HepG2 (cell line): Measurements from ENCODE around the gene BCAS1. TPM values are rescaled to one million over a fixed set of nuclear protein-coding genes. Genes with fewer than 3 reads are reported as not detected.
A peak's percentile ranks its signal among the peaks of the same experiment; 100 is the strongest.

Experiments used
- ATAC-seq: fragments of 200-7000 bp; cut with Tn5 transposase; 3 replicates; pipeline ENCODE4 v1.9.1; 2020; ENCODE audit warnings: mild to moderate bottlenecking, moderate library complexity
- BruUV-seq: library from RNA; stranded (reverse); fragments of 400-500 nt; replicated peaks from 2 replicates; lab custom pipeline; 2021; lab: Mats Ljungman, UMichigan
- CTCF ChIA-PET: fragments of 300-600 bp; formaldehyde crosslinking; extraction: SDS; loops from one replicate; lab custom pipeline; 2021; ENCODE audit warnings: low total read pairs, inconsistent platforms, low intra/inter-chr PET ratio; lab: Yijun Ruan, JAX
- POLR2A ChIA-PET: fragments of 350-600 bp; sonication (Branson Sonifier 250); formaldehyde crosslinking; loops from one replicate; lab custom pipeline; 2020; ENCODE audit warnings: antibody characterized with exemption, inconsistent platforms; lab: Yijun Ruan, JAX
- DNase-seq: peaks from one replicate; pipeline ENCODE4 v3.0.0-alpha.2; 2015; ENCODE audit warnings: low spot score
- FAIRE-seq: peaks from 3 replicates; lab custom pipeline; 2011; peaks lifted over from hg19 to GRCh38; lab: Jason Lieb, UNC
- H2AFZ ChIP-seq: one replicate; pipeline ENCODE4 v1.6.1; 2011; ENCODE audit warnings: low read length, inconsistent platforms
- H3K27ac ChIP-seq: fragments of 300-600 bp; 3 replicates; pipeline ENCODE4 v1.8.0; 2011; ENCODE audit warnings: mixed run types, mild to moderate bottlenecking, mixed read lengths, low read length, inconsistent platforms; ENCODE audit not compliant: insufficient read depth; ENCODE audit errors: extremely low read length
- H3K27me3 ChIP-seq, 2 experiments: fragments of 200-600 bp in 1 of 2; 2 replicates in 1 of 2; 3 replicates in 1 of 2; pipeline versions ENCODE4 v1.6.0 to v1.8.0; 2011; ENCODE audit warnings: low read length in 2 of 2, mild to moderate bottlenecking in 2 of 2, moderate library complexity in 2 of 2, inconsistent platforms in 1 of 2; ENCODE audit not compliant: insufficient read depth in 2 of 2, control insufficient read depth in 1 of 2
- H3K36me3 ChIP-seq, 2 experiments: fragments of 200-600 bp in 1 of 2; replicated peaks in 1 of 2; 2 replicates in 1 of 2; 3 replicates in 1 of 2; pipeline versions ENCODE4 v1.5.1 to v1.8.0; 2011; ENCODE audit warnings: low read length in 2 of 2, inconsistent platforms in 1 of 2; ENCODE audit not compliant: insufficient read depth in 2 of 2, control insufficient read depth in 1 of 2
- H3K4me1 ChIP-seq: 2 replicates; pipeline ENCODE4 v1.5.1; 2012; ENCODE audit warnings: low read length, inconsistent platforms; ENCODE audit not compliant: insufficient read depth
- H3K4me2 ChIP-seq: 2 replicates; pipeline ENCODE4 v1.6.0; 2011; ENCODE audit warnings: low read depth, low read length, inconsistent platforms
- H3K4me3 ChIP-seq, 3 experiments: fragments of 200-600 bp in 1 of 3; sonication (generic), shearing (Covaris generic) in 1 of 3; replicated peaks in 1 of 3; 2 replicates each; pipeline ENCODE4 v1.5.1; 2011 to 2016; ENCODE audit warnings: low read length in 3 of 3, inconsistent platforms in 2 of 3, low read depth in 2 of 3, mild to moderate bottlenecking in 2 of 3, control low read depth in 1 of 3, mixed read lengths in 1 of 3; ENCODE audit not compliant: insufficient read depth in 1 of 3
- H3K79me2 ChIP-seq: one replicate; pipeline ENCODE4 v1.6.1; 2011; ENCODE audit warnings: low read length, inconsistent platforms; ENCODE audit not compliant: insufficient read depth
- H3K9ac ChIP-seq: 2 replicates; pipeline ENCODE4 v1.6.0; 2011; ENCODE audit warnings: mild to moderate bottlenecking, low read depth, low read length, inconsistent platforms; ENCODE audit not compliant: insufficient read depth
- H3K9me3 ChIP-seq: 2 replicates; pipeline ENCODE4 v1.5.1; 2012; ENCODE audit warnings: mild to moderate bottlenecking, low read length
- H4K20me1 ChIP-seq: 2 replicates; pipeline ENCODE4 v1.6.0; 2011; ENCODE audit warnings: inconsistent platforms, mild to moderate bottlenecking, low read length, moderate library complexity; ENCODE audit not compliant: insufficient read depth
- ASH2L ChIP-seq: fragments of 300-600, 200-600 bp; sonication (generic); IDR thresholded peaks from 2 replicates; pipeline ENCODE4 v1.7.0; 2017; ENCODE audit warnings: low read depth, mild to moderate bottlenecking, moderate library complexity, mixed read lengths, low read length; ENCODE audit not compliant: insufficient read length
- FOXK1 ChIP-seq: sonication (generic); formaldehyde crosslinking; IDR thresholded peaks from 2 replicates; pipeline ENCODE4 v1.4.0; 2020; ENCODE audit warnings: low read depth, missing genetic modification reagents, borderline replicate concordance
- HIC2 ChIP-seq: sonication (generic); formaldehyde crosslinking; IDR thresholded peaks from 2 replicates; pipeline ENCODE4 v1.9.0; 2022; ENCODE audit warnings: low read depth, missing genetic modification reagents
- JUNB ChIP-seq: sonication (generic); formaldehyde crosslinking; IDR thresholded peaks from 2 replicates; pipeline ENCODE4 v1.8.0; 2022; ENCODE audit warnings: missing genetic modification reagents, mild to moderate bottlenecking, borderline replicate concordance
- MAFK ChIP-seq, 2 experiments: IDR thresholded peaks in 1 of 2; conservative IDR thresholded peaks in 1 of 2; 2 replicates each; pipeline ENCODE4 v1.6.1; 2011; ENCODE audit warnings: improper control_type of control experiment in 2 of 2, low read length in 2 of 2
- MAX ChIP-seq: IDR thresholded peaks from 2 replicates; pipeline ENCODE4 v1.6.1; 2012; ENCODE audit warnings: inconsistent platforms
- NR1H2 ChIP-seq: sonication (generic); formaldehyde crosslinking; IDR thresholded peaks from 2 replicates; pipeline ENCODE4 v1.8.1; 2022; ENCODE audit warnings: low read depth, missing genetic modification reagents, borderline replicate concordance
- NR2C2 ChIP-seq: sonication (generic); formaldehyde crosslinking; IDR thresholded peaks from 2 replicates; pipeline ENCODE4 v1.4.0; 2020; ENCODE audit warnings: missing genetic modification reagents, mild to moderate bottlenecking, moderate library complexity, borderline replicate concordance
- SCMH1 ChIP-seq: sonication (generic); formaldehyde crosslinking; IDR thresholded peaks from 2 replicates; pipeline ENCODE4 v1.9.0; 2021; ENCODE audit warnings: missing genetic modification reagents, mild to moderate bottlenecking, borderline replicate concordance
- SMARCE1 ChIP-seq: fragments of 450-650 bp; IDR thresholded peaks from 2 replicates; pipeline ENCODE4 v1.6.1; 2017; ENCODE audit warnings: borderline replicate concordance
- SRF ChIP-seq: IDR thresholded peaks from 2 replicates; pipeline ENCODE4 v1.6.1; 2011; ENCODE audit warnings: mild to moderate bottlenecking, low read depth, low read length, moderate library complexity
- SRY ChIP-seq: sonication (generic); formaldehyde crosslinking; IDR thresholded peaks from 2 replicates; pipeline ENCODE4 v1.8.0; 2022; ENCODE audit warnings: mild to moderate bottlenecking, missing genetic modification reagents
- ZBTB8A ChIP-seq: sonication (generic); formaldehyde crosslinking; IDR thresholded peaks from 2 replicates; pipeline ENCODE4 v1.4.0; 2020; ENCODE audit warnings: mild to moderate bottlenecking, low read depth, missing genetic modification reagents, borderline replicate concordance
- ZFP91 ChIP-seq: sonication (generic); formaldehyde crosslinking; IDR thresholded peaks from 2 replicates; pipeline ENCODE4 v1.9.0; 2022; ENCODE audit warnings: missing genetic modification reagents, mild to moderate bottlenecking, borderline replicate concordance
- ZFY ChIP-seq: sonication (generic); formaldehyde crosslinking; IDR thresholded peaks from 2 replicates; pipeline ENCODE4 v1.4.0; 2020; ENCODE audit warnings: missing genetic modification reagents
- ZNF124 ChIP-seq: sonication (generic); formaldehyde crosslinking; IDR thresholded peaks from 2 replicates; pipeline ENCODE4 v1.4.0; 2020; ENCODE audit warnings: missing genetic modification reagents
- ZNF317 ChIP-seq: sonication (generic); formaldehyde crosslinking; IDR thresholded peaks from 2 replicates; pipeline ENCODE4 v1.5.0; 2020; ENCODE audit warnings: mild to moderate bottlenecking, missing genetic modification reagents
- ZNF484 ChIP-seq: sonication (generic); formaldehyde crosslinking; IDR thresholded peaks from 2 replicates; pipeline ENCODE4 v1.5.1; 2020; ENCODE audit warnings: mild to moderate bottlenecking, low read depth, missing genetic modification reagents, borderline replicate concordance
- ZNF607 ChIP-seq: sonication (generic); formaldehyde crosslinking; IDR thresholded peaks from 2 replicates; pipeline ENCODE4 v1.5.1; 2020; ENCODE audit warnings: missing genetic modification reagents, mild to moderate bottlenecking, borderline replicate concordance
- ZNF619 ChIP-seq: sonication (generic); formaldehyde crosslinking; IDR thresholded peaks from 2 replicates; pipeline ENCODE4 v1.4.0; 2020; ENCODE audit warnings: mild to moderate bottlenecking, missing genetic modification reagents
- ZNF780A ChIP-seq: sonication (generic); formaldehyde crosslinking; IDR thresholded peaks from 2 replicates; pipeline ENCODE4 v1.8.0; 2022; ENCODE audit warnings: mild to moderate bottlenecking, missing genetic modification reagents, moderate library complexity
- ZSCAN21 ChIP-seq: sonication (generic); formaldehyde crosslinking; IDR thresholded peaks from 2 replicates; pipeline ENCODE4 v1.8.0; 2022; ENCODE audit warnings: mild to moderate bottlenecking, missing genetic modification reagents, moderate library complexity, borderline replicate concordance
- WGBS: methylation state at CpG from one replicate; pipeline ENCODE4 v1.1.6; 2017; ENCODE audit warnings: low lambda C conversion rate; 5-methylcytosine and 5-hydroxymethylcytosine counted together
- in situ Hi-C: cut with HindIII; loops from 2 replicates; pipeline ENCODE4 v1.10.0; 2017; ENCODE audit warnings: low pct_unique_long_range_greater_than_20kb; ENCODE audit not compliant: extremely low pct_ligation_motif_present
- intact Hi-C: fragments of 100-400 bp; cut with micrococcal nuclease; formaldehyde crosslinking; loops from one replicate; pipeline ENCODE4 v1.10.0; 2022; ENCODE audit not compliant: unreplicated experiment
- polyA plus RNA-seq, 8 experiments: library from polyadenylated mRNA; depleted of rRNA in 3 of 8; stranded (reverse) in 7 of 8; unstranded in 1 of 8; fragments of >200 nt; fragmentation: Illumina TruSeq in 4 of 8; extraction: Trizol in 4 of 8; gene quantifications; 2 replicates each; pipeline versions ENCODE4 v1.2.1 to v1.2.3, GENCODE V29; 2011 to 2016; ENCODE audit warnings: low read depth in 4 of 8, missing spikeins in 1 of 8, mixed read lengths in 1 of 8; ENCODE audit not compliant: insufficient read depth in 1 of 8
- total RNA-seq, 5 experiments: library from RNA; depleted of rRNA; stranded (reverse); fragments of >200 nt; fragmentation: Illumina TruSeq; extraction: Trizol; gene quantifications; 2 replicates each; pipeline ENCODE4 v1.2.3, GENCODE V29; 2016; ENCODE audit warnings: low read depth in 1 of 5

BCAS1 gene
- total and polyA plus RNA-seq, 2 of the 13 experiments (the other 11 are each of a cell fraction or from before 2014, with no cell fraction given): 0.55 to 0.91 TPM

GRCh38 chr20:53916173-53916512 is 154.3 kb downstream of the BCAS1 start:
- ATAC-seq: peak; percentile 48
- BruUV-seq: no TSS peak
- Histone ChIP-seq H3K27me3 (peaks cover 0 to 2% of the 10 kb centered on the region in 2 experiments; a peak in 1 of 5 replicates), H4K20me1 (no peaks in the 10 kb centered on the region), H3K27ac (no peak overlapping the region), H3K9ac (peak overlapping the region; percentile 65; the same call in 1 of the 2 replicates), H3K36me3 (no peaks in the 10 kb centered on the region), H3K4me2 (peak overlapping the region; percentile 99), H2AFZ (peak overlapping the region; percentile 90), H3K4me3 (peak overlapping the region in 2 of 3 experiments; percentile 80 to 88; a peak in 3 of 6 replicates), H3K9me3 (no peaks in the 10 kb centered on the region), H3K4me1 (peaks cover 53% of the 10 kb centered on the region), H3K79me2 (no peaks in the 10 kb centered on the region)
- in situ Hi-C loops: loop anchor here (5.0 kb wide), 1 partner anchor 339 kb away; no protein-coding TSS in a partner anchor
- DNase-seq: no peak
- peak; percentile 15 for FAIRE-seq
- ChIA-PET POLR2A (interaction anchor here (0.6 to 3.5 kb wide), 25 partner anchors 18 to 365 kb away, joined by 3 to 29 read pairs (median 6); partner anchors contain the start of gene ZNF217), CTCF (interaction anchor here (1.6 to 3.2 kb wide), 3 partner anchors 24 to 337 kb away, joined by 9 to 54 read pairs (median 10); no protein-coding TSS in a partner anchor)
- intact Hi-C loops: loop anchor here (5.0 kb wide), 6 partner anchors 49 to 254 kb away; no protein-coding TSS in a partner anchor
- WGBS: 89% methylated on average over 2 of the region's 2 CpGs
- TF ChIP-seq HIC2 (CRISPR knock-in tag) (peak; percentile 28; the same call in 1 of the 2 replicates), SMARCE1 (no peak), SCMH1 (CRISPR knock-in tag) (no peak), ZNF780A (CRISPR knock-in tag) (no peak), ZFY (0 out of 2 replicates have a peak, but pooled peaks have one; percentile 4), FOXK1 (CRISPR knock-in tag) (no peak), JUNB (CRISPR knock-in tag) (no peak), ZBTB8A (CRISPR knock-in tag) (no peak), ZNF124 (no peak), ASH2L (no peak), SRY (CRISPR knock-in tag) (no peak), ZNF484 (CRISPR knock-in tag) (no peak), ZNF619 (CRISPR knock-in tag) (0 out of 2 replicates have a peak, but pooled peaks have one; percentile 15), MAX (no peak), ZNF607 (CRISPR knock-in tag) (no peak), ZNF317 (CRISPR knock-in tag) (0 out of 2 replicates have a peak, but pooled peaks have one; percentile 10), NR2C2 (CRISPR knock-in tag) (no peak), ZSCAN21 (CRISPR knock-in tag) (no peak), MAFK (conservative IDR thresholded peaks at IDR 0.05 in 1 of 2, IDR thresholded peaks at IDR 0.05 in 1 of 2; ENCODE audit: low read length in 2 of 2) (no peak), SRF (no peak), ZFP91 (no peak), NR1H2 (no peak)
